GM18951 (cell line): ENCODE results near the gene ZBTB9.
"Not testable (repeated sequence)": the region's sequence is repeated elsewhere in the genome, so short reads cannot be mapped to it uniquely, and the experiment has no call there.

Source experiments
- POLR2A ChIP-seq: IDR thresholded peaks from 4 replicates; pipeline ENCODE4 v1.6.1; 2011; ENCODE audit warnings: mild to moderate bottlenecking; ENCODE audit not compliant: insufficient read length, insufficient read depth; ENCODE audit errors: extremely low read depth
- in situ Hi-C: fragments of 300-500 bp; cut with MboI; formaldehyde crosslinking; loops from one replicate; pipeline ENCODE4 v1.12.0; 2022; ENCODE audit warnings: low sequenced_read_pairs, mixed read lengths, inconsistent platforms; ENCODE audit not compliant: unreplicated experiment

The ZBTB9 gene

GRCh38 chr6:33445119-33445603, 9.2 kb upstream of the ZBTB9 start:
- no peak for TF ChIP-seq POLR2A
- in situ Hi-C loops, result no loop called here

- in situ Hi-C loops, result no loop called here
- no peak for TF ChIP-seq POLR2A
These were observed 8.0 kb upstream of the ZBTB9 start for GRCh38 chr6:33446356-33446755.

- in situ Hi-C loops, result no loop called here
- no peak for TF ChIP-seq POLR2A
These were observed 3.9 kb upstream of the ZBTB9 start for GRCh38 chr6:33450434-33450833.

- in situ Hi-C loops, result no loop called here
- no peak for TF ChIP-seq POLR2A
These were observed 2.8 kb upstream of the ZBTB9 start for GRCh38 chr6:33451606-33452005.

- in situ Hi-C loops, result no loop called here
- TF ChIP-seq POLR2A, result no peak
These were observed 1.9 kb upstream of the ZBTB9 start for GRCh38 chr6:33452496-33452895.

GRCh38 chr6:33453393-33454008, 875 bp upstream of the ZBTB9 start:
- no peak for TF ChIP-seq POLR2A
- in situ Hi-C loops, result no loop called here

- no peak for TF ChIP-seq POLR2A
- in situ Hi-C loops, result no loop called here
These were observed 675 bp downstream of the ZBTB9 start for GRCh38 chr6:33455051-33455450.

- TF ChIP-seq POLR2A, result no peak
- in situ Hi-C loops, result no loop called here
These were observed 1.8 kb downstream of the ZBTB9 start for GRCh38 chr6:33456156-33456555.

GRCh38 chr6:33458676-33459075, 4.3 kb downstream of the ZBTB9 start:
- in situ Hi-C loops, result no loop called here
- TF ChIP-seq POLR2A, result no peak

- in situ Hi-C loops, result no loop called here
- TF ChIP-seq POLR2A, result no peak
These were observed 4.8 kb downstream of the ZBTB9 start for GRCh38 chr6:33459226-33459625.

- TF ChIP-seq POLR2A, result no peak
- in situ Hi-C loops, result no loop called here
These were observed 11.8 kb downstream of the ZBTB9 start for GRCh38 chr6:33466075-33466735.

- in situ Hi-C loops, result no loop called here
- TF ChIP-seq POLR2A, result no peak
These were observed 12.7 kb downstream of the ZBTB9 start for GRCh38 chr6:33467091-33467490.

GRCh38 chr6:33469661-33470060, 15.3 kb downstream of the ZBTB9 start:
- TF ChIP-seq POLR2A, result no peak
- in situ Hi-C loops, result no loop called here

GRCh38 chr6:33477864-33478263, 23.5 kb downstream of the ZBTB9 start:
- in situ Hi-C loops, result no loop called here
- TF ChIP-seq POLR2A, result no peak

GRCh38 chr6:33481192-33481591, 26.8 kb downstream of the ZBTB9 start:
- in situ Hi-C loops, result no loop called here
- no peak for TF ChIP-seq POLR2A

- in situ Hi-C loops, result not testable (repeated sequence)
These were observed 28.2 kb downstream of the ZBTB9 start for GRCh38 chr6:33482620-33483019.
